HepG2 (cell line): ENCODE measurements around the gene ZNF831. TPM values are rescaled to one million over a fixed set of nuclear protein-coding genes. Genes with fewer than 3 reads are reported as not detected.

Experiments used
- ATF1 ChIP-seq: IDR thresholded peaks from 2 replicates; pipeline ENCODE4 v1.6.1; 2016; ENCODE audit warnings: mild to moderate bottlenecking, control low read depth
- CC2D1A ChIP-seq: sonication (generic); formaldehyde crosslinking; IDR thresholded peaks from 2 replicates; pipeline ENCODE4 v1.8.1; 2023; ENCODE audit warnings: mild to moderate bottlenecking, missing genetic modification reagents
- ETV6 ChIP-seq: sonication (generic); formaldehyde crosslinking; conservative IDR thresholded peaks from 2 replicates; pipeline ENCODE4 v1.4.0; 2020; ENCODE audit warnings: missing genetic modification reagents
- IKZF4 ChIP-seq: sonication (generic); formaldehyde crosslinking; IDR thresholded peaks from 2 replicates; pipeline ENCODE4 v1.5.1; 2020; ENCODE audit warnings: borderline replicate concordance, mild to moderate bottlenecking, low read depth, missing genetic modification reagents; ENCODE audit errors: not compliant biosample characterization
- PHF21A ChIP-seq: sonication (generic); formaldehyde crosslinking; IDR thresholded peaks from 2 replicates; pipeline ENCODE4 v1.5.0; 2020; ENCODE audit warnings: mild to moderate bottlenecking, missing genetic modification reagents
- ZNF101 ChIP-seq: sonication (generic); formaldehyde crosslinking; IDR thresholded peaks from 2 replicates; pipeline ENCODE4 v1.4.0; 2020; ENCODE audit warnings: mild to moderate bottlenecking, low read depth, missing genetic modification reagents, borderline replicate concordance
- ZNF274 ChIP-seq: sonication (generic); formaldehyde crosslinking; IDR thresholded peaks from 2 replicates; pipeline ENCODE4 v1.5.1; 2020; ENCODE audit warnings: mild to moderate bottlenecking, missing genetic modification reagents
- polyA plus RNA-seq, 8 experiments: library from polyadenylated mRNA; depleted of rRNA in 3 of 8; stranded (reverse) in 7 of 8; unstranded in 1 of 8; fragments of >200 nt; fragmentation: Illumina TruSeq in 4 of 8; extraction: Trizol in 4 of 8; gene quantifications; 2 replicates each; pipeline versions ENCODE4 v1.2.1 to v1.2.3, GENCODE V29; 2011 to 2016; ENCODE audit warnings: low read depth in 4 of 8, missing spikeins in 1 of 8, mixed read lengths in 1 of 8; ENCODE audit not compliant: insufficient read depth in 1 of 8
- total RNA-seq, 5 experiments: library from RNA; depleted of rRNA; stranded (reverse); fragments of >200 nt; fragmentation: Illumina TruSeq; extraction: Trizol; gene quantifications; 2 replicates each; pipeline ENCODE4 v1.2.3, GENCODE V29; 2016; ENCODE audit warnings: low read depth in 1 of 5
- TF ChIP-seq, protein P1 (sequence below): sonication (generic); formaldehyde crosslinking; IDR thresholded peaks from 2 replicates; pipeline ENCODE4 v1.4.0; 2020; ENCODE audit warnings: missing genetic modification reagents, borderline replicate concordance
- TF ChIP-seq, protein P2 (sequence below): sonication (generic); formaldehyde crosslinking; IDR thresholded peaks from 2 replicates; pipeline ENCODE4 v1.5.1; 2020; ENCODE audit warnings: missing genetic modification reagents, mild to moderate bottlenecking, borderline replicate concordance
- TF ChIP-seq, protein P3 (sequence below): IDR thresholded peaks from 2 replicates; pipeline ENCODE4 v1.6.1; 2016; ENCODE audit warnings: mild to moderate bottlenecking

The ZNF831 gene
- total and polyA plus RNA-seq, 2 of the 13 experiments (the other 11 are each of a cell fraction or from before 2014, with no cell fraction given): not detected

DNA sequence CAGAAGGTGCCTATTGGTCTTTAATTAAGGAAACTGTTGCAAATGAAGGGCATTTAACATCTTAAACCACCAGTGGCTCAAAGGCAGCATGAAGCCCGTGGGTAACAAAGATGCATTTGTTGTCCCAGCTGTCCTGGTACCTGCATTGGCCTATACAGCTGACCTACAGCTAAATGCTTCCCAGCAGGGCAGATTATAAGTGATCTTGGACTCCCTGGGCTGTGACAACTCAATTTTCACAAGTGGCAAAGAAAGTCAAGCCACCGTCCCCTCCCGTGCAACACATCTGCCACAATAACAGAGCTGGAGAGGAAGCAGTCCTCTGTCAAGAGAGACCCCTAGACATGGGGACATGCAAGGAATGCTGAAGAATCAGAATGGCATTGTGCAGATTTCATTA is 105.2 kb downstream of the ZNF831 start (continued):
- TF ChIP-seq, protein P1, sequence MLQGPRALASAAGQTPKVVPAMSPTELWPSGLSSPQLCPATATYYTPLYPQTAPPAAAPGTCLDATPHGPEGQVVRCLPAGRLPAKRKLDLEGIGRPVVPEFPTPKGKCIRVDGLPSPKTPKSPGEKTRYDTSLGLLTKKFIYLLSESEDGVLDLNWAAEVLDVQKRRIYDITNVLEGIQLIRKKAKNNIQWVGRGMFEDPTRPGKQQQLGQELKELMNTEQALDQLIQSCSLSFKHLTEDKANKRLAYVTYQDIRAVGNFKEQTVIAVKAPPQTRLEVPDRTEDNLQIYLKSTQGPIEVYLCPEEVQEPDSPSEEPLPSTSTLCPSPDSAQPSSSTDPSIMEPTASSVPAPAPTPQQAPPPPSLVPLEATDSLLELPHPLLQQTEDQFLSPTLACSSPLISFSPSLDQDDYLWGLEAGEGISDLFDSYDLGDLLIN (CRISPR knock-in tag): no peak
- TF ChIP-seq ATF1: no peak
- TF ChIP-seq PHF21A (CRISPR knock-in tag): no peak
- TF ChIP-seq, protein P2, sequence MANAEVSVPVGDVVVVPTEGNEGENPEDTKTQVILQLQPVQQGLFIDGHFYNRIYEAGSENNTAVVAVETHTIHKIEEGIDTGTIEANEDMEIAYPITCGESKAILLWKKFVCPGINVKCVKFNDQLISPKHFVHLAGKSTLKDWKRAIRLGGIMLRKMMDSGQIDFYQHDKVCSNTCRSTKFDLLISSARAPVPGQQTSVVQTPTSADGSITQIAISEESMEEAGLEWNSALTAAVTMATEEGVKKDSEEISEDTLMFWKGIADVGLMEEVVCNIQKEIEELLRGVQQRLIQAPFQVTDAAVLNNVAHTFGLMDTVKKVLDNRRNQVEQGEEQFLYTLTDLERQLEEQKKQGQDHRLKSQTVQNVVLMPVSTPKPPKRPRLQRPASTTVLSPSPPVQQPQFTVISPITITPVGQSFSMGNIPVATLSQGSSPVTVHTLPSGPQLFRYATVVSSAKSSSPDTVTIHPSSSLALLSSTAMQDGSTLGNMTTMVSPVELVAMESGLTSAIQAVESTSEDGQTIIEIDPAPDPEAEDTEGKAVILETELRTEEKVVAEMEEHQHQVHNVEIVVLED (CRISPR knock-in tag): no peak
- no peak for TF ChIP-seq ETV6
- TF ChIP-seq ZNF274 (CRISPR knock-in tag): no peak
- TF ChIP-seq, protein P3, sequence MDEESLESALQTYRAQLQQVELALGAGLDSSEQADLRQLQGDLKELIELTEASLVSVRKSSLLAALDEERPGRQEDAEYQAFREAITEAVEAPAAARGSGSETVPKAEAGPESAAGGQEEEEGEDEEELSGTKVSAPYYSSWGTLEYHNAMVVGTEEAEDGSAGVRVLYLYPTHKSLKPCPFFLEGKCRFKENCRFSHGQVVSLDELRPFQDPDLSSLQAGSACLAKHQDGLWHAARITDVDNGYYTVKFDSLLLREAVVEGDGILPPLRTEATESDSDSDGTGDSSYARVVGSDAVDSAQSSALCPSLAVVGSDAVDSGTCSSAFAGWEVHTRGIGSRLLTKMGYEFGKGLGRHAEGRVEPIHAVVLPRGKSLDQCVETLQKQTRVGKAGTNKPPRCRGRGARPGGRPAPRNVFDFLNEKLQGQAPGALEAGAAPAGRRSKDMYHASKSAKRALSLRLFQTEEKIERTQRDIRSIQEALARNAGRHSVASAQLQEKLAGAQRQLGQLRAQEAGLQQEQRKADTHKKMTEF (CRISPR knock-in tag): no peak
- no peak for TF ChIP-seq CC2D1A
- TF ChIP-seq ZNF101 (CRISPR knock-in tag): no peak
- TF ChIP-seq IKZF4: no peak
